SJCRH30 (cell line): ENCODE measurements around the gene PCAT7. TPM values are rescaled to one million over a fixed set of nuclear protein-coding genes. Genes with fewer than 3 reads are reported as not detected.
"Not testable (repeated sequence)": the region's sequence is repeated elsewhere in the genome, so short reads cannot be mapped to it uniquely, and the experiment has no call there.

Experiments
- DNase-seq, 2 experiments: peaks; one replicate each; pipeline ENCODE4 v3.0.0-alpha.2; 2015 to 2020
- H3K27ac ChIP-seq: fragments of 250-450 bp; sonication (Bioruptor Pico); 2 replicates; pipeline ENCODE4 v1.5.1; 2020; ENCODE audit warnings: mild to moderate bottlenecking, moderate library complexity
- H3K27me3 ChIP-seq: fragments of 250-450 bp; sonication (Bioruptor Pico); 2 replicates; pipeline ENCODE4 v1.5.1; 2020; ENCODE audit warnings: mild to moderate bottlenecking, moderate library complexity
- H3K36me3 ChIP-seq: fragments of 250-450 bp; sonication (Bioruptor Pico); 2 replicates; pipeline ENCODE4 v1.5.1; 2020; ENCODE audit warnings: mild to moderate bottlenecking, moderate library complexity
- H3K4me1 ChIP-seq: fragments of 250-450 bp; sonication (Bioruptor Pico); 2 replicates; pipeline ENCODE4 v1.5.1; 2020; ENCODE audit warnings: mild to moderate bottlenecking, moderate library complexity
- H3K4me3 ChIP-seq: fragments of 250-450 bp; sonication (Bioruptor Pico); 2 replicates; pipeline ENCODE4 v1.5.1; 2020; ENCODE audit warnings: mild to moderate bottlenecking, moderate library complexity
- H3K9me3 ChIP-seq: fragments of 250-450 bp; sonication (Bioruptor Pico); replicated peaks from 2 replicates; pipeline ENCODE4 v1.5.1; 2020; ENCODE audit warnings: mild to moderate bottlenecking, moderate library complexity
- total RNA-seq: library from RNA; depleted of rRNA; stranded (reverse); fragments of >200 nt; shearing (Covaris generic); gene quantifications from 2 replicates; pipeline ENCODE4 v1.2.3, GENCODE V29; 2014

The PCAT7 gene
- total RNA-seq, 1 experiment from 2014 or later: not detected

DNA sequence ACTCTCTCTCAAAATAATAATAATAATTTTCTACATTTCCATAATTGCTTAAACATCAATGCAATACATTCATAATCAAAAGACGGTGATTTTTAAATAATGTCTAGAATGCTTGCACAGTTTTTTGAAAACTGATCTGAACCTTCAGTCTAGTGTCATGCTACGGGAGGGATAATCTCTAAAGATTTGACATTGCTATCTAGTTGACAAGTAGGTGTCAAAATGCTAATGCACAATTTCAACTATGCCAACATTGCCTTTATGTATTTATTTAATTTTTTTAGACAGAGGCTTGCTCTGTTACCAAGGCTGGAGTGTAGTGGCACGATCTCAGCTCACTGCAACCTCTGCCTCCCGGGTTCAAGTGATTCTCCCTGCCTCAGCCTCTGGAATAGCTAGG, 16.0 kb upstream of the PCAT7 start:
- Histone ChIP-seq H3K9me3 (no peaks in the 10 kb centered on the region), H3K27me3 (0 out of 2 replicates have a peak, but pooled peaks cover 3% of the 10 kb centered on the region), H3K36me3 (no peaks in the 10 kb centered on the region), H3K27ac (no peak overlapping the region), H3K4me3 (no peak overlapping the region), H3K4me1 (no peaks in the 10 kb centered on the region)
- no peak for DNase-seq

DNA sequence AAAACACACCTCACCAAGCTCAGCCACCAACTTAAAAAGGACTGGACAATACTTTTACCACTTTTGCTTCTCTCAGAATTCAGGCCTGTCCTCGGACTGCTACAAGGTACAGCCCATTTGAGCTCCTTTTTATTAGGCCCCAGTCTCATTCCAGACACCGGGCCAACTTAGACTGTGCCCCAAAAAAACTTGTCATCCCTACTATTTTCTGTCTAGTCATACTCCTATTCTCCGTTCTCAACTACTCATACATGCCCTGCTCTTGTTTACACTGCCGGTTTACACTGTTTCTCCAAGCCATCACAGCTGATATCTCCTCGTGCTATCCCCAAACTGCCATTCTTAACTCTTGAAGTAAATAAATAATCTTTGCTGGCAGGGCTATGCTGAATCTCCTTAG, 10.5 kb upstream of the PCAT7 start:
- DNase-seq: not testable (repeated sequence)

DNA sequence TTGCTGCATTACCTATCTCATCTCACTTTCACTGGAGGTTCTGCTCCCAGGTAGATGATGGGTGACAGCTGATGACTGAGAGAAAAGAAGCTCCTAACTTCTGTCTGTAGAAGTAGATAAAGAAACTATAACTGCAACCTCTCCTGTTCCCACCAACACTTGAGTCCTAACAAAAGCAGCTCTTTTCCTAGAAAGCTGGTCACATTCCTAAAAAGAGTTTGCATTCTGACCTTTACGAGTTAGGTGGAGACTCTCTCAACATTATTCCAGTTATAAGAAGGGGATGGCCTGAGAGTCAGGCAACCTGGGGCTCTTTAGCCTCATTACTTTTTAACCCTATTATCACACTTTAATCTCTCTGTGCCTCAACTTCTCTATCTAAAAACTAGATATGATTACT, 8.9 kb upstream of the PCAT7 start:
- H3K9me3 ChIP-seq: peaks cover 2% of the 10 kb centered on the region
- H3K4me1 ChIP-seq: peaks cover 10% of the 10 kb centered on the region; the same call in 1 of the 2 replicates
- H3K4me3 ChIP-seq: no peak overlapping the region
- no peaks in the 10 kb centered on the region for H3K27me3 ChIP-seq
- H3K36me3 ChIP-seq: no peaks in the 10 kb centered on the region
- no peak for DNase-seq
- H3K27ac ChIP-seq: no peak overlapping the region

More for the DNA sequence above, 10.5 kb upstream of the PCAT7 start:
- H3K36me3 ChIP-seq, H3K4me3 ChIP-seq, H3K27ac ChIP-seq, H3K4me1 ChIP-seq, H3K9me3 ChIP-seq, H3K27me3 ChIP-seq: not testable (repeated sequence)

DNA sequence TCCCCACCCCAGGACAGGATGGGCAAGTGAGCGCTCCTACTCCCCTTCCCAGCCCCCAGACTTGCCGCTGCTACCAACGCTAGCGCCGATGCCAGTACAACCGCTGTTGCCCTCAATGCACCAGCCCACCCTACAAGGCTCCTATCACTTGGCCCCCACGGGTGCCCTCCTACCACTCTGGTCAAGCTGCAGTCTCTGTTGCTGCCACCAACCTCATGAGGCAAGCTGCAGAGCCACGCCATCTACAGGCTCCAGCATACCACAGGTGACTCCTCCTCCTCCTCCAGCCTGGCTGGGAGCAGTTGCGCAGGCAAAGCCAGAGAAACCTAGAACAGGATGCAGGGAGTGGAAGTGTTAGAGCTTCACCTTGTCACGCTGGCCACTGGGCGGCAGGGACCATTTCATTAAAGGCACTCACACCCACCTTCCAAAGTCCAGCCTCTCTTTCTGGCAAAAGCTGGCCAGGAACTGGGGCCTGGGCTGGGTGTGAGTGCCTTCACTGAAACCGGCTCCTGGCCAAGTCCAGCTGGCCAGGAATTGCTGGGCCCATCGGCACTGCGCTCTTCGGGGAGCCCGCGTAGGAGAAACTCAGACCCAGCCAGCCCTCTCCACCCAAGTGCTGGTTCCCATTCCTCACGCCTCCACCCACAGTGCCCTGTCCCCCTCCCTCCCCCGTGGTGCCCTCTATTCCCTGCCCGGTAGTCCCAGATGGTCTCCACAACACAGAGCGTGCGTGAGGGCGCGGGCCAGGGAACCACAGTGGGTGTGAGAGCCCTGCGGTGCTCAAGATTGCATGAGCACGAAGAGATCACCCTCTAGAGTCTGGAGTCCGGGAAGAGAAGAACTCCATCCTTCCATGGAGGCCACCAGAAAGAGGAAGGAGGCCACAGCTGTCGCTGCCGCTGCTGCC, 1.6 kb upstream of the PCAT7 start:
- no peaks in the 10 kb centered on the region for H3K27me3 ChIP-seq
- no peaks in the 10 kb centered on the region for H3K36me3 ChIP-seq
- no peak for DNase-seq
- H3K27ac ChIP-seq: no peak overlapping the region
- no peak overlapping the region for H3K4me3 ChIP-seq
- peaks cover 10% of the 10 kb centered on the region; the same call in 1 of the 2 replicates for H3K4me1 ChIP-seq
- peaks cover 3% of the 10 kb centered on the region for H3K9me3 ChIP-seq

DNA sequence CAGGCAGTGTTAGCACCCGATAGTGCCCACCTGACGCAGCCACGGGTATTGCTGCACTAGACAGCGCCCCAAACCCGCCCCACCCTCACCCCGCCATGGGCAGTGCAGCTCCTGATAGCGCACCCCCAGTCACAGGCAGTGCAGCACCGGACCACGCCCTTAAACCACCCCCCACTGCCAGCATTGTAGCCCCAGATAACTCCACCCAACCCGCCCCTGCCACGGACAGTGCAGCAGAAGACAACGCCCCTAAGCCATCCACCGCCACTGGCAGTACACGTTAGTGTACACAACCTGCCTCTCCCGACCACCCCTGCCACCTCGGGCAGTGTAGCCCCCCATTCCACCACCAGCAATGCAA, 825 bp upstream of the PCAT7 start:
- Histone ChIP-seq H3K36me3 (no peaks in the 10 kb centered on the region), H3K27ac (no peak overlapping the region), H3K4me3 (no peak overlapping the region), H3K27me3 (no peaks in the 10 kb centered on the region), H3K4me1 (peaks cover 10% of the 10 kb centered on the region; the same call in 1 of the 2 replicates), H3K9me3 (peaks cover 3% of the 10 kb centered on the region; the same call in 1 of the 2 replicates)
- DNase-seq: no peak

DNA sequence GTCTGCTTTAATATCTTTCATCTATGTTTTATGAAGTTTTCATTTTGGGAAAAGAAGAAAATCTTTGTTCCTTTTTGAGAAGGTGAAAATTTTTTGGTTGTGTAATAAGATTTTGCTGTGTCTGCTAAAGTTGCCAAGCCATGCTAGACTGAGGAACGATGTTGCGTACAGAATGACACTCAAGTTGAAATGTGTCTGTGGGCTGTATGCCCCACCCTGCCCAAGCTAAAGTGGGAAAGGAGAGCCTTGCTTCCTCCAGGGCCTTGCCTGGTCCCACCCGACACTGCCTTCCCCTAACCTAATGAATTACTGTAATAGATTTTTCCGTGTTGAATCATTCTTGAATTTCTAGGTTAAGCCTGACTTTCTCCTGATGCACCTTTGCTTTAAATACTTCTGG, 2.5 kb downstream of the PCAT7 start:
- Histone ChIP-seq H3K36me3 (no peaks in the 10 kb centered on the region), H3K4me3 (no peak overlapping the region), H3K4me1 (no peaks in the 10 kb centered on the region), H3K9me3 (no peaks in the 10 kb centered on the region), H3K27me3 (no peaks in the 10 kb centered on the region), H3K27ac (no peak overlapping the region)
- no peak for DNase-seq

DNA sequence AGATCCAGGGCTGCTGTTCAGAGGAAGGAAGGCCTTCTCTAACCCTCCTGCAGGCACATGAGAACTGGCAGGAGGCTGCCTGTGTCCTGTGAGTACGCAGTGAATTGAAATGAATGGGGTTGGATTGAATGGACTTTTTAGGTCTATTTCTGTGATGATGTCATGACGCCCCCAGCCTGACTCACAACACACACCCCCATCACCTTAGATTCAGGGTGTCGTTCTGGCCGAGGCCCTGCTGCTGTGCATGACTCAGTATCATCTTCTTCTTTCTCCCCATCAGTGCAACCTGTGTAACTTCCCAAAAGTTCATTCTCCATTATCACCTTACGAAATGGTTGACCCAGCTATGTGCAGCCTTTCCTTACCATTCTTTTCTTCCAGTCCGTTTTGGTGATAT, 5.4 kb downstream of the PCAT7 start:
- Histone ChIP-seq H3K27me3 (no peaks in the 10 kb centered on the region), H3K9me3 (no peaks in the 10 kb centered on the region; the same call in 1 of the 2 replicates), H3K4me3 (no peak overlapping the region), H3K36me3 (no peaks in the 10 kb centered on the region), H3K4me1 (no peaks in the 10 kb centered on the region), H3K27ac (no peak overlapping the region)
- DNase-seq: no peak

DNA sequence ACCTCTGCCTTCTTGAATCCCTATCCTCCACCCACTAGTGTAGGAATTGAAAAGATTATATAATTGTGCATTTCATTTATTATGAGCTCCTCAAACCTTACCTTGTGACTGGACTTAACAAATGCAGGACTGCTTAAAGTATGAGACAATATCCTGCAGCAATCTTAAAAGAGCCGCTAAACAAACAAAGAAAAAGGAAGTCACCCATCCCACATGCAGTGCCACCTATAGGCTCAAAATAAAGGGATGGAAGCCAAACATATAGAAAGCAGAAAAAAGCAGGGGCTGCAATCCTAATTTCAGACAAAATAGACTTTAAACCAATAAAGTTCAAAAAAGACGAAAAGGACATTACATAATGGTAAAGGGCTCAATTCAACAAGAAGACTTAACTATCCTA, 8.7 kb downstream of the PCAT7 start:
- Histone ChIP-seq H3K4me3 (no peak overlapping the region), H3K9me3 (no peaks in the 10 kb centered on the region; the same call in 1 of the 2 replicates), H3K27me3 (no peaks in the 10 kb centered on the region), H3K27ac (no peak overlapping the region), H3K4me1 (no peaks in the 10 kb centered on the region), H3K36me3 (no peaks in the 10 kb centered on the region)
- no peak for DNase-seq

DNA sequence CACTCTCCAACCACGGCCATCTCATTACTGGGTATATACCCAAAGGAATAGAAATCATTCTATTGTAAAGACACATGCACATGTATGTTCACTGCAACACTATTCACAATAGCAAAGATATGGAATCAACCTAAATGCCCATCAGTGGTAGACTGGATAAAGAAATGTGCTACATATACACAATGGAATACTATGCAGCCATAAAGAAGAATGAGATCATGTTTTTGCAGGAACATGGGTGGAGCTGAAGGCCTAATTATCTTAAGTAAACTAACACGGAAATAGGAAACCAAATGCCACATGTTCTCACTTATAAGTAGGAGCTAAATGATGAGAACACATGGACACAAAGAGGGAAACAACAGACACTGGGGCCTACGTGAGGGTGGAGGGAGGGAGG, 9.4 kb downstream of the PCAT7 start:
- not testable (repeated sequence) for H3K4me1 ChIP-seq, H3K4me3 ChIP-seq, H3K27me3 ChIP-seq, DNase-seq, H3K36me3 ChIP-seq, H3K27ac ChIP-seq, H3K9me3 ChIP-seq

DNA sequence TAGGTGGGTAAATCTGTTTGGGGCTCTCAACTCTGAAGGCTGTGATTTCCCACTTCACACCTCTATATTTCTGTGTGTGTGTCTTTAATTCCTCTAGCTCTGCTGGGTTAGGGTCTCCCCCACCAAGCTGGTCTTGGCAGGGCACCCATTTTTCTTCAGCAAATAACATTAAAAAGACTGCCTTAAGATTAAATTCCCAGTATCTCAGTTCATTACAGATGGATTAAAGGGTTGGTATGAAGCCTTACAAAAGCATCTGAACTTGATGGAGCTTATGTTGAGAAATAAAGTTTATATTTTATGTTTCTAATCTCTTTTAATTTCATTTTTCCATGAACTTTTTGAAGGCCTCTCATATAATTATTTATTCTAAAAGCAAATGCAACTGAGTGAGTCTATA, 11.7 kb downstream of the PCAT7 start:
- Histone ChIP-seq H3K36me3 (no peaks in the 10 kb centered on the region), H3K4me3 (no peak overlapping the region), H3K9me3 (no peaks in the 10 kb centered on the region; the same call in 1 of the 2 replicates), H3K4me1 (no peaks in the 10 kb centered on the region), H3K27ac (no peak overlapping the region), H3K27me3 (no peaks in the 10 kb centered on the region)
- DNase-seq: no peak

DNA sequence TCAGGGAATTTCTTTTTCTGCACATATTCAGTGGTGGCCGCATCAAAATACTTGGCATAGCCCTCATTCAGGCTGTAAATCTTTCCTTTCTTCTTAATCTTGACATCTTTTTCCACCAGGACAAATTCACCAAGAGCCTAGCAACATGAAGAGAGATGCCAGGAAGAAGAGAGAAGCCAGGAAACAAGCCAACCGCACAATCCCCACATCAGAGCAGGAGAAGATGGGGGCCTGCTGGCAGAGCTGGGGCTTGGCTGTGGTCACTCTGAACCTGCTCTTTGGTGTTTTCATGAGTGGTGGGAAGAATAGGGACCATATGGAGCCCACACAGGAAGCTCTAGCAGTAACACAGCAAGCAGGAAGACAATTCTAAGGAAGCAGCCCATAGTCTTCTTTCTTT, 12.4 kb downstream of the PCAT7 start:
- Histone ChIP-seq H3K27me3 (no peaks in the 10 kb centered on the region), H3K27ac (no peak overlapping the region), H3K4me3 (no peak overlapping the region), H3K4me1 (no peaks in the 10 kb centered on the region), H3K9me3 (no peaks in the 10 kb centered on the region; the same call in 1 of the 2 replicates), H3K36me3 (no peaks in the 10 kb centered on the region)
- DNase-seq: no peak

DNA sequence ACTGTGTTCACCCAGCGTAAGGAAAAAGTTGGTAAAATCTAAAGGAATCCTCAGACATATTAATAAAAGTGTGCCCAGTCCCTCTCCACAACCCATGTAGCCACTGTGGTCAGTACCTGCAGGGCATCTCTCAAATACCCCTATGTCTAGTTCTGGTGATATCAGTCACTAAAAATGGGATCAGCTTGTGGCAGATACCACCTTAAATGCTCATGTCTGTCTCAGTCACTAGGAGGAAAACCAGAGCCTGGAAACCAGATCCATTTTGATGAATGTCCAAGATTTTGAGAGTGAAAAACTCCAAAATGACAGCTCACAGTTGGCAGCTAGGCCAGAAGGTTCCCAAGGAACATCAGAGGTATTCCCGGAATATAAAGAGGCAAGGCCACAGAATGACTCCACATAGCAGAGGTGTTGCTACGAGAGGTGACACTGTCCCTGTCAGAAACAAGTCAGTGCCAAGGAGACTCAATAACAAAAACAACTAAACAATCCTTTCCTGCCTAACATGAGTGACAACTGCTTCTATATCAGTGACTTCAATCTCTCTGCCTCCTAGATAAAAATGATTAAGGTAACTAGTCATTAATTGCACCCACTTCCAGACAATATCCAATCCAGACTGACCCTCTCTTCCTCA, 13.5 kb downstream of the PCAT7 start:
- H3K27ac ChIP-seq: no peak overlapping the region
- no peaks in the 10 kb centered on the region for H3K27me3 ChIP-seq
- H3K9me3 ChIP-seq: no peaks in the 10 kb centered on the region; the same call in 1 of the 2 replicates
- H3K36me3 ChIP-seq: no peaks in the 10 kb centered on the region
- H3K4me3 ChIP-seq: no peak overlapping the region
- DNase-seq: no peak
- H3K4me1 ChIP-seq: no peaks in the 10 kb centered on the region

DNA sequence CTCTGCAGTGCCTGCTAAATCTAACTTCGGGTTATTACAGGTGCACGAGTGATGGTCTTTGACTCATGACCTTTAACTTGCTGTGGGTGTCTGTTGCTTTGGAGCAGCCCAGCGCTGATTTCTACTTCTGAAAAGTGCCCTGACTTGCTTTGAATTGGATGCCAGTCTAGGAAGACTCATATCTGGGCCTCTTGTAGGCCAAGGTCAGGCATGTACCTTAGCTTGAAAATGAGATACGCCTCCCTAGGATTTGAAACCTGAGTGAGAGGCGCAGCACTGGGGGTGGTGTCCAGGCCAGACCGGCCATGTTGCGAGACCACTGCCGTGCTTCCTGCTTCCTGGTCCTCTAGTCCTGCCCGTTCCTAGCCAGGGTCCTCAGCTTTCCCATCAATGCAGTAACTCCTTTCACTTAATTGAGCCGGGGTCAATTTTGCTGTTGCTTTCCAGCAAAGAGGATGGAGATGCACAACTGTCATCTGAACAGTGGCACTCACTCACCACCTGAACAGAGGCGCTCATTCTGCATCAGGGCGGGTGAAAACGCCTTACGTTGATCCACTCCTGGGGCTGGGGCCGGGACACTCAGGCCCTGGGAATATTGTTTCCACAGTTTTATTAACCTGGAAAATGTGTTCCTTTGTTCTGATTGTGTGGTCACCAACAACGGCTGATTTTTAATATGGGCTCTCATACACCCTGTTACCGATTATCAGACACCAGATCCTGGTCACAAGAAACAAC, 14.3 kb downstream of the PCAT7 start:
- no peaks in the 10 kb centered on the region; the same call in 1 of the 2 replicates for H3K9me3 ChIP-seq
- no peaks in the 10 kb centered on the region for H3K27me3 ChIP-seq
- no peak overlapping the region for H3K4me3 ChIP-seq
- no peak overlapping the region for H3K27ac ChIP-seq
- no peaks in the 10 kb centered on the region for H3K4me1 ChIP-seq
- DNase-seq: no peak
- H3K36me3 ChIP-seq: no peaks in the 10 kb centered on the region

DNA sequence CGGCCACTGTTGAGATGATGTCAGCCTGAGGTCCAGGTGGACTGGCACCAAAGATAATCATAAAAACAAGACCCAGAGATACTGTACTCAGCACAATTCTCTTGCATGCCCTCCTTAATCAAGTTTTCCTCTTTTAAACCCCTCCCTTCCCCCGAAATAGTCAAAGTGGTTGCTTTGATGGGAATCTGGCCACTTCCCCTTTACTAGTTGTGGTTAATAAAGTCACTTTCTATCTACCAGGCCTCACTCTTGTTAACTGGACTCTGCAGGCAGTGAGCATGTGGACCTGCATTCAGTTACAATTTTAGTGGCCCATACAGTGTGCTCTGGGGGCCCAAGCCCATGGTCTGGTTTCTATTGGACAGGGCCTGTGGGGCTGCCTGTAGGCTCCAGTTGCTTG, 21.2 kb downstream of the PCAT7 start:
- Histone ChIP-seq H3K9me3 (no peaks in the 10 kb centered on the region), H3K4me3 (no peak overlapping the region), H3K36me3 (no peaks in the 10 kb centered on the region), H3K27me3 (no peaks in the 10 kb centered on the region), H3K4me1 (no peaks in the 10 kb centered on the region), H3K27ac (no peak overlapping the region)
- DNase-seq: no peak

DNA sequence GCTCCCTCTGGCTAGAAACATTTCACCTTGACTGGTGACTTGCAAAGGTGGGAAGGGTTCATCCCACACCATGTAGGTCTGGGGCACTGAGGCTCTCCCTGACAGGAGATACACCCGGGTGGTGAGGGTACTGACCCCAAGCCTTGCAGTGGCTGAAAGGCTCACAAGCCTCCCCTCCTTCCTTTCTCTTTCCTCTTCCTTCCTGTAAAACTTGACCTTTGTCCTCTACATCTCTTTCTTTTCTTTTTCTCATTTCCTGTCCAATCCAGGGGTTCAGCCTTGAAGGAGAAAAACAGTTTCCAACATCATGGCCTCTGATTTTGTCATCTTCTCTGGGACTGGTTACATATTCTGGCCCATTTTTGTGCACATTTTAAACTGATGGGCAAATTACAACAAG, 22.2 kb downstream of the PCAT7 start:
- Histone ChIP-seq H3K4me3 (no peak overlapping the region), H3K4me1 (no peaks in the 10 kb centered on the region), H3K36me3 (no peaks in the 10 kb centered on the region), H3K9me3 (no peaks in the 10 kb centered on the region), H3K27me3 (no peaks in the 10 kb centered on the region), H3K27ac (no peak overlapping the region)
- no peak for DNase-seq
